Activated T-cell treated with anti-CD3 and anti-CD28 coated beads for 1 hour (primary cell): ENCODE results near the gene AK5.
"Not testable (repeated sequence)": the region's sequence is repeated elsewhere in the genome, so short reads cannot be mapped to it uniquely, and the experiment has no call there.

Experiments
- DNase-seq: peaks from one replicate; pipeline ENCODE4 v3.0.0-alpha.2; 2020; ENCODE audit warnings: low read depth

The AK5 gene

DNA sequence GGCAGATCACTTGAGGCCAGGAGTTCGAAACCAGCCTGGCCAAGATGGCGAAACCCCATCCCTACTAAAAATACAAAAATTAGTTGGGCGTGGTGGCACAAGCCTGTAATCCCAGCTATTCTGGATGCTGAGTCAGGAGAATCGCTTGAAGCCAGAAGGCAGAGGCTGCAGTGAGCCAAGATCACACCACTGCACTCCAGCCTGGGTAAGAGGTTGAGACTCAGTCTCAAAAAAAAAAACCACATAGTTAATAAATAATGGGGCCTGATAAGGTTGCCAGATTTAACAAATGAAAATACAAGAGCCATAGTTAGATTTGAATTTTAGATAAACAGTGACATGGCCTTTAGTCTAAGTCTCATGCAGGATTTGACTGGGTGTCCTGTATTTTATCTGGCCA, 225.0 kb downstream of the AK5 start:
- no peak for DNase-seq

DNA sequence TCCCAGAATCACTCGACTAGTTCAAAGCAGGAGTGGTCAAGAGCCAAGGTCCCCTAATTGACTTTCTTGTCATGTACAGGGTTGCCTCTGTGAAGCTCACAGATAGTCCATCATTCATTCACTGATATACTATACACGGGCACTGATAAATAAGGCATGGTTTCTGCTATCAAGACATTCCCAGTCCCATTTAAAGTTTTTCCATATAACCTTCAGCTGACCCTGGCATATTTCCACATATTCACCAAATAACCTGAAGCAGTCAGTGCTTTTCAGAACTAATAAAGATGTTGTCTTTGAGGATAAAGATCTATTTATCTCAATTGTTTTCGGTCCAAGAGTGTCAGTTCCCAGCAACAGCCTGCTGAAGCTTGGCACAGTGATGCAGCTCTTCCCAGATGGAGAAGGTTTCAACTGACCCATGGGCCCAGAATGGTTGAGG, 227.3 kb downstream of the AK5 start:
- no peak for DNase-seq

DNA sequence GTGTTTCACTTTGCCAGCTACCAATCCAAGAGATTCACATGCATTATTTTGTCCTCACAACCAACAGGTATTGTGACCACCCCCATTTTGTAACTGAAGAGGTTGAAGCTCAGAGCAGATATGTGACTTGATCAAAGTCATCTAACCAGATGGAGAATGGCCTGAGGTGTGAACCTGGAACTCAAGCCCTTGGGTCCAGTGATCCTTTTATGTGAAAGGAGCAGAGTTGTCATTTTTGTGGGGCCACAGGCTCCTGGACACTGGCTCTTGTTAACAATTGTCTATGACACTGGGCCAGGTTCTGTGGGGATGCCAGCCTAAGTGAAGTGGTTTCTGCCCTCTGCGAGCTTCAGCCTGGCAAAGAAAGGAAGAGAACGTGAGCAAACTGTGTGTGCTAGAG, 228.1 kb downstream of the AK5 start:
- DNase-seq = no peak

DNA sequence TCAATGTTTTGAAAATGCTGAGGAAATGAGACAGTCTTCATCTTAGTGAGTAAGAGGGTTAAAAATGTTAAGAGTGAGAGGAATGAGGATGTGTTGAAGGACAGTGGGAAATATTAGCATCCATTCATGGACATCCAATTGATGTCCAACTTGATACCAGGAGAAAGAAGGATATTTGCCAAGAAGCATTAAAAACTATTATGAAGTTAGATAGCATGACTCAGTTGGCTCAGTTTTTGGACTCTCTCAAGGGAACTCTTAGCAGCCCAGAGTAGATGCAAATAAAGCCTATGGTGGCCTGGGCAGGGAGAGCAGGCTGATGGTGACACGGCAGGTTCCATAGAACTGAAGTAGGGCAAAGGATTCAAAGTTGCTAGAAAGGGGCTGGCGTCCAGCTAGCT, 229.6 kb downstream of the AK5 start:
- DNase-seq = no peak

DNA sequence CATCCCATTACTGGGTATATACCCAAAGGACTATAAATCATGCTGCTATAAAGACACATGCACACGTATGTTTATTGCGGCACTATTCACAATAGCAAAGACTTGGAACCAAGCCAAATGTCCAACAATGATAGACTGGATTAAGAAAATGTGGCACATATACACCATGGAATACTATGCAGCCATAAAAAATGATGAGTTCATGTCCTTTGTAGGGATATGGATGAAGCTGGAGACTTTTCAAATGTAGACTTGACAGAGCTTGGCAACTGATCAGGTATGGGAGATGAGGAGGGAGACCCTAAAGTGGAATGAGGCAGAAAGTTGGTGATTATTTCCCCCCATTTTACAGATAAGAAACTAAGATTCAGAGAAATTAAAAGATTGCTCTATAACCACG, 230.8 kb downstream of the AK5 start:
- DNase-seq = not testable (repeated sequence)

DNA sequence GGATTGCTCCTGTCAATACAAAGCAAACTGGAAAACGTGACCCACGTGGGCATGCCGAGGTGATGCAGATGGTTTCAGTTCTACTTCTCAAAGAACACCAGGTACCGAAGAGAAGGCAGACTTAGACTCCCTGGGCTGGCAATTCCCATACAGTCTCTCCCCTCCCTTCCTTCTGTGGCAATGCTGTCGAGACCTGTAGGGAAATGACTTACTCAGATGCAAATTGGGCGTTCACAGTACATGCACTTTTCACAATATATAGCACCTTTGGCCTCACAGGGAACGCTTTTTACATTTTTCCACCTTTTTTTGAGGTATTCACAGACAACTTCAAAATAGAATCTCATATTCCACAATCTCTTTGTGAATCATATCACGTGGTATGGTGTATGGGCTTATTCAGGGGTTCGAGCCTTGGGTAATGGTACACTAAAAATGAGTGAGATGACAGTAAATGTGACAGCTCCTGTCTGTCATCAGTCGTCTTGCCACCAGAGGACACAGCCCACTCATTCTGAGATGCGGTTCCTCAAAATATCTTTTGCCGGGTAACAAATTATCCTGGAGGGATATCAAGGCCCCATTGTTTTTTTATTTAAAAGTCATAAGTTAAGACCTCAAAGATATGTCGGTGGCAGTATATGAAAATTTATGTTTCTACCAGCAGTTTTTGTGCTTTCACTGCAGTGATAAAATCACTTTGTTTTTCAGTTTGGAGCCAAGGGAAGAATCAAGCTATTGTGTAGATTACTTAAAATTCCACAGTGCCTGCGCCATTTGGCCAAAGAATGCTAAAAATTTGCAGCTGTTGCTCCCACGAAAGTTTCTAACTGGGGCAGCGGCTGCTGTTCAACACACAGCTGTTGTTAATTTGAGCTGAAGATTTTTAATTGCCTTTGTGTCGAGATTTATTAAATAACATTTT, 232.3 kb downstream of the AK5 start:
- no peak for DNase-seq

DNA sequence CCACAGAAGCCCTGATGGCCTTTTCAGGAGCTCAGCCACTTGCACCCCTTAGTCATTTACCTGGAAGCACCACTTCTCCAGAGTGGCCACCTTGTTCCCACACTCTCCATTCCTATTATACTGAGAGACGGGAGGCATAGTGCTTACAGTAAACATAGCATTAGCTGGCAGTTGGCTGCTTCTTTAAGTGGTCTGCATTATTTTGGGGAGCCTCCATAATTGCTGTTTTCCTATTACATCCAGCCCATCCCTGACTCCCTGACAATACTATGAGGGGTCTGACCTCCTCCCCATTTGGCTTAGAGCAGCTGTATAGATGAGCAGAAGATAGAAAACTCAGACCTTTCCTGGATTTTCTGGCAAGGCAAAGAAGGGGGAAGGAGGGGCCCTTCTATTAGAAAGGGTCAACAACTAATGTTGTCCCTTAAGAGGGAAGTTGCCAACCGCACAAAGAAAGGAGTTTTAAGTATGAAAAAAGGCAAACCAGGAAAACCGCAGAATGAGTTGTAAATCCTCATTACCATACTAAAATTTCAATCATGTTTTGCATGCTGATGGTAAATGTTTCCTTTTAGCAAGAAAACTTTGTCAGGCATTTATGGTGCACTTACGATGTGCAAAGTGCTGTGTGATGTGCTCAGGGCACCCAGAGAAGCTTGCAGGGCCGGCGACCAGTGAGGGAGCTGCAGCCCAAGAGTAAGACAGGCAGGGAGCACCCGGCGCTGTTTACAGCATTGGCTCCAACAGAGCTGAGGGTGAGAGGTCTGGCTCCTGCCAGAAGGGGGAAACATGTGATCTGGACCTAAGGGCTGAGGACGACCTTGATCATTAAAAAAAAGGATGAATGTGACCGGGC, 233.3 kb downstream of the AK5 start:
- DNase-seq = no peak

DNA sequence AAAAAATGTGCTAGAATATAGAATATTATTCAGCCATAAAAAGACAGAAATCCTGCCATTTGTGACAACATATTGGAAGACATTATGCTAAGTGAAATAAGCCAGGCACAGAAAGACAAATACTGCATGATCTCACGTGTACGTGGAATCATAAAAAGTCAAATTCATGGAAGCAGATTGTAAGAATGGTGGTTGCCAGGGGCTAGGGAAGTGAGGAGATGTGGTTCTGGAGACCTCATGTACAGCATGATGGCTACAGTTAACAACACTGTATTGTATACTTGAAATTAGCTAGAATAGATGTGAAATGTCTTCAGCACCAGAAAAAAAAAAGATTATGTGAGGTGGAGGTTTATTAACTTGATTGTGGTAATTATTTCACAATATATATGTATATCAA, 234.3 kb downstream of the AK5 start:
- DNase-seq = no peak

DNA sequence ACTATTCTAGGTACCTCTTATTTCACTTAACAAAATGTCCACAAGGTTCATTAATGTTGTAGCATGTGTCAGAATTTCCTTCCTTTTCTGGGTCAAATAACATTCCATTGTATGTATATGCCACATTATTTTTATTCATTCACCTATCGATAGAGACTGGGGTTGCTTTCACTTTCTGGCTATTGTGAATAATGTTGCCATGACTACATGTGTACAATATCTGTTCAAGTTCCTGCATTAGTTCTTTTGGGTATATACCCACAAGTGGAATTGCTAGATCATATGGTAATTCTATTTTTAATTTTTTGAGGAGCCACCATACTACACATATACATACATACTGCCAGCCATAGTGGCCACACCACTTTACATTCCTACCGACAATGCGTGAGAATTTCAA, 242.2 kb downstream of the AK5 start:
- DNase-seq = no peak

DNA sequence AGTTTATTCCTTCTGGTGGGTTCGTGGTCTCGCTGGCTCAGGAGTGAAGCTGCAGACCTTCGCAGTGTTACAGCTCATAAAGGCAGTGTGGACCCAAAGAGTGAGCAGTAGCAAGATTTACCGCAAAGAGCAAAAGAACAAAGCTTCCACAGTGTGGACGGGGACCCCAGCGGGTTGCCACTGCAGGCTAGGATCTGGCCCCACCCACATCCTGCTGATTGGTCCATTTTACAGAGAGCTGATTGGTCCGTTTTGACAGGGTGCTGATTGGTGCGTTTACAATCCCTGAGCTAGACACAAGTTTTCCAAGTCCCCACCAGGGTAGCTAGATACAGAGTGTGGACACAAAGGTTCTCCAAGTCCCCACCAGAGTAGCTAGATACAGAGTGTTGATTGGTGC, 249.3 kb downstream of the AK5 start:
- DNase-seq = not testable (repeated sequence)

DNA sequence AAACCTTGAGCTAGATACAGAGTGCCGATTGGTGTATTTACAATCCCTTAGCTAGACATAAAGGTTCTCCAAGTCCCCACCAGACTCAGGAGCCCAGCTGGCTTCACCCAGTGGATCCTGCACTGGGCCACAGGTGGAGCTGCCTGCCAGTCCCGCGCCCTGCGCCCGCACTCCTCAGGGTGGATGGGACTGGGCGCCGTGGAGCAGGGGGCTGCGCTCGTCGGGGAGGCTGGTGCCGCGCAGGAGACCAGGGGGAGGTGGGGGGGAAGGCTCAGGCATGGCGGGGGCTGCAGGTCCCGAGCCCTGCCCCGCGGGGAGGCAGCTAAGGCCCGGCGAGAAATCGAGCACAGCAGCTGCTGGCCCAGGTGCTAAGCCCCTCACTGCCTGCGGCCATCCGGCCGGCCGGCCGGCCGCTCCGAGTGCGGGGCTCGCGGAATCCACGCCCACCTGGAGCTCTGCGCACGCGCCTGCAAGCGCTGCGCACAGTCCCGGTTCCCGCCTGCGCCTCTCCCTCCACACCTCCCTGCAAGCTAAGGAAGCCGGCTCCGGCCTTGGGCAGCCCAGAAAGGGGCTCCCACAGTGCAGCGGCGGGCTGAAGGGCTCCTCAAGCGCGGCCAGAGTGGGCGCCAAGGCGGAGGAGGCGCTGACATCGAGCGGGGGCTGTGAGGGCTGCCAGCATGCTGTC, 249.9 kb downstream of the AK5 start:
- DNase-seq = not testable (repeated sequence)

DNA sequence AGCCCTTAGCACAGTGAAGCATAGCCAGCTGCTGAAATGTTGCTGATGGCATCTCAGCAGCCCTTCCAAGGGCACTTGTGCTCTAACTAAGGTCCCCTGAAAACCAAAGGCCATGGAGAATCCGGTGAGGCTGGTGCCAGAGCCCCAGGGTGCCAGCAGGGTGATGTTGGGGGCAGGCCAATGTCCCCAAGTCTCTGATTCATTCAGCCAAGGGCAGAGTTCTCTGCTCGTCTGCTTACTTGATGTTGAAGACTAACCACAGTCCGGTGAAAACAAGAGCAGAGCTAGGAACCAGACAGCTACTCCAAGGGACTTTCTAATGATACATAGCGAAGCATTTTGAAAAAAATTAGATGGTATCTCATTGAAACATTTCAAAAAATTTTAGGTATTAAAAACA, 250.8 kb downstream of the AK5 start:
- DNase-seq = no peak

DNA sequence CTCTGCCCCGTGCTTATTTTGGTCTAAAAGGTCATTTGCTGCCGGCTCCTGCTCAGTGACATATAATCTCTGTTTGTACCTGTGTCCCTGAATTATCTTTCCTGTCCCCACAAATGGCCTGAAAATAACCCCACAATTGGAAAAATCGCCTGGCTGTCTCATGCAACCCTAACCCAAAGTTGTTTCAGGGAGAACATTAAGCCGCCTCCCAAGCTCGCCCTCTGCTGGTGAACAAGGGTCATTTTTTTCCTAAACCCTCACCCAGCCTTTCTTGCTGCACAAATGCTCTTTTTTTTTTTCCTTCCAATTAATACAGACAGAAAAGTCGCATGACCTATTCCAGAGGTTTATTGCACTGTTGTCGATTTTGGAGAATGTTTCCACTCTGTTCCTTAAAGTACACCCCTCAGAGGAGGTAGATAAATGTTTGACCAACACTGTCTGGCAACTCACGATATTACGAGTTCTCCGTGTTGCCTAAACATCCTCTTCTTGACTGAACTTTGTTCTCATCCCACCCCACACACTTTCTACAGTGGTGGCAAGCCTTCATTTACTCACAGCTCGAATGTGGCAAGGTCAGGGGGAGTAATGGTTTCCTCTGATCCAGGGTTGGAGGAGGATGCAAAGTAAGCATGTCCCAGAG, 252.0 kb downstream of the AK5 start:
- DNase-seq = peak; percentile 48

DNA sequence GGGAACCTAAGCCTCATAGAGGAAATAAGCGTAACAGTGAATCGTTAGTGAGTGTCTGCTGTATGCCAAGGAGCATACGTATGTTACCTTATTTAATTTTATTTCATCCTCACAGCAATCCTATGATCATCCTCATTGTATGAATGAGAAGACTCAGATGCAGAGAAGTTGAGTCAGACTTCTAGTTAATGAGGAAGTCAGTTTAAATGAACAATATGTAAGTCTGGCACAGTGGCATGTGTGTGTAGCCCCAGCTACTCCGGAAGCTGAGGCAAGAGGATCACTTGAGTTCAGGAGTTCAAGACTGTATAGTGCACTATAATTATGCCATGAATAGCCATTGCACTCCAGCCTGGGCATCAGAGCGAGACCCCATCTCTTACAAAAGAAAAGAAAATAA, 252.6 kb downstream of the AK5 start:
- DNase-seq = no peak

DNA sequence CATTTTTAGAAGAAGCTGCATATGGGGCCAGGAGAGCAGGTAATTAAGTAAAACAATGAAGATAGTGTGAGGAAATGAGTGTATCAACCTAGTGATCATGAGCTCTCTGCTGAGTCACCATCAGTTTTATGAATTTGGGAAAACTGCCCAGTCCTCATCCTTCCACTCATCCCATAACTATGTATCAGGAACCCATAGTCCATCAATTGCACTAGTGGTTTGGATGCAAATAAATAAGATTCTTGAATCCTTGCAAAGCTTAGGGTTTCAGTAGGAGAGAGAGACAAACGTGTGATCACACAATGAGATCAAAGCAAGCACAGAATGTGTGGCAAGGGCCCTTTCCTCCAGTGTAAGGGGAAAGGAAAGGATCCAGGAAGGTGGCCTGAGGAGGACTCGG, 255.0 kb downstream of the AK5 start:
- no peak for DNase-seq

DNA sequence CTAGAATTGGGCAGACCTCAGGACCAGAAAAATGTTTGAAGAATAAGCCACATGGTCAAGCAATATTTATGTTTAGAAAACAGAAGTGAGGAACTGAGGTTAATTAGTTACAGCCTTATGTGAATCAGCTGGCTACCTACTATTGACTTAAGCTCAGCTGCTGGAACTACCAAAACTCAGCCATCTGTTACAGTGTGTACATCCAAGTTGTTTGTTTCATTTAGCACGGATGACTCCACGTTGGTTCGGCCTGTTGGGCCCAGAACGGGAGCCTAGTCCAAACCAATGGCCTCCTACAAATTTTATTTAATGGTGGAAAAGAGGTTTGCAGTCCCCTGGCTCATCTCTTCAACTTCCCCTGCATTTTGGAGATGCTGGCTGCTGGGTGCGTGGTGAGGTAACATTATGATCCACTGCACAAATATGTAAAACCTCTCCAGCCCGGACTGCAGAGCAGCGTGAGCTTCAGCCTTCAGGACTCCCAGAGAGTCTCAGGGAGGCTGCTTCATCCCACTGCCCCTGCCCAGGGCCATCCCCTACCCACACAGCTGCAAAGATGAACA, 257.2 kb downstream of the AK5 start:
- no peak for DNase-seq

DNA sequence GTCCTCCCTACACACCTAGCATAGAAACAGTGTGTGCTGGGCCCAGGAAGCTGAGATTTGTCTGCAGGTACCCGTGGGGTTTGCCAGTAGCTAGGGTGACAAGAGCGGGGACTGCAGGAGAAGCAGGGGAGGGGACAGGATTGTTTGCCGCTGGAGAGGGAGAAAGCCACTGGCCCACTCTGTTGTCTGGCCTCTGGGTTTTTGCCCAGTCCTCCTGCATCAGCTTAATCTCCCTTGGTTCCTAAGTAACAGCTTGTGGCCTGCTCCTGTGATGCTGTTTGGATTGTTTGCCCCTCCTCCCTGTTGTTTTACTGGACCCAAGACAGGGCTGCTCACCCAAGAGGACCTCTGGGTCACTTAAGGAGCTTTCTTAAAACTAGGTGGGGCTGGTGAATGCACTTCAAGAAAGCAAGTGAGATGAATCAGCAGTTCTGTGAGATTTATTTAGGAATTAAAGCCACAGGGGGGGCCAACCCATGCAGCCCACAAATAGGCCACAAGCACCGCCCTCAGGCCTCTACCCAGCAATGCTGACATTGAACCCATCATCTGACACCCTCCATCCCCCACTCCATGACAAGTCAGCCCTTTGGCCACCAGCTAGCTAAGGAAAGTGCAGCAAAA, 257.8 kb downstream of the AK5 start:
- no peak for DNase-seq

DNA sequence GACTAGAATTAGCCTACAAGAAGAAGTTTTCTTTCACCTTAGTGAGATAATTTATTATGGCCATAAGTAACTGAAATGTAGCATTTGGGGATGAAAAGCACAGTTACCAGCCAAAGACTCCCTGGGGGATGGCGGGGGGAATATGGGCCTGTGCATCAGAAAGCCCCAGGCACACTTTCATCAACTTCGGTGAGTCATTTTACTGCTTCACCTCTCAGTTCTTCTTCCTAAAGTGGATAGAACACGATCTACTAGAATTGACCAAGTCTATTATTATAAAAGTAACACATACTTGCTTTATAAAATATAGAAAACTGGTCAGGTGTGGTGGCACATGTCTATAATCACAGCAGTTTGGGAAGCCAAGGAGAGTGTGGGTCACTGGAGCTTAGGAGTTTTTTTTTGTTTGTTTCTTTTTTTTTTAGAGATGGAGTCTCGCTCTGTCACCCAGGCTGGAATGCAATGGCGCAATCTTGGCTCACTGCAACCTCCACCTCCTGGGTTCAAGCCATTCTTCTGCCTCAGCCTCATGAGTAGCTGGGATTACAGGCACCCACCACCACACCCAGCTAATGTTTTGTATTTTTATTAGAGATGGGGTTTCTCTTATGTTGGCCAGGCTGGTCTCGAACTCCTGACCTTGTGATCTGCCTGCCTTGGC, 258.8 kb downstream of the AK5 start:
- no peak for DNase-seq

DNA sequence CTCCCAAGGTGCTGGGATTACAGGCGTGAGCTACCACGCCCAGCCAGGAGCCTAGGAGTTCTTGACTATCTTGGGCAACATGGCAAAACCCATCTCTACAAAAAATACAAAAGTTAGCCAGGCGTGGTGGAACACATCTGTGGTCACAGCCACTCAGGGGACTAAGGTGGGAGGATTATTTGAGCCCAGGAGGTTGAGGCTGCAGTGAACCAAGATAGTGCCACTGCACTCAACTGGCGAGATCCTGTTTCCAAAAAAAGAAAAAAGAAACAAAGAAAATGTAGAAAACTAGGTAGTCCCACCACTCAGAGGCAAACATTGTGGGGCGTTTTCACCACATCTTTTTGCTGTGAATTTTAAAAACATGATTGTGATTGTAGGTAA, 259.3 kb downstream of the AK5 start:
- no peak for DNase-seq

DNA sequence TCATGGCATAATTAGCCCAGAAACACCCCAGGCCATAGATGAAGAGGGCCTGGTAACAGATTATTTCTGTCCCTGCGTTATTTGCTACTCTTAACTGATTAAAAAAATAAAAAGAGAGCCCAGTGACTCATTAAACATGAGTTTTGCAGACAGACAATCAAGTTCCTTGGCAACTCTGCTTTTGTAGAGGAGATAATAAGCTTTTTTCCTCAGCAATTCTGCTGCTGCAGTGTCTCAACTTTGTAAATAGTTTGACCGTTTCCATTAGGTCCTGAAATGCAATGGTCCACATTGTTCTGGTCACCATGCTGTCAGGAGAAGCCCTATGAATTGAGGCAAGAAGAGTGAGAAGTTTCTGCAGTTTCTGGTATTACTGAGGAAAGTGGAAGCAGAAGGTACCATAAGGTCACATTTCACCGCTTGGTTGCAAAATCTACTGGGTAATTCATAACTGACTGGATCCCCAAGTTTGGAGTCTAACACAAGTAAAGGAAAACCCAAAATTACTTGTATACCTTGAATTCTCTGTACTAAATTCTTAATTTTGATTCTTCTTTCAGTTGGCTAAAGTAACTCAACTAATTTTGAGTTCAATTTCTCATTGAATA, 261.1 kb downstream of the AK5 start:
- DNase-seq = no peak
